GM18505 (cell line): ENCODE results near the gene EPHB4.
"Not testable (repeated sequence)": the region's sequence is repeated elsewhere in the genome, so short reads cannot be mapped to it uniquely, and the experiment has no call there.

Source experiments
- ATAC-seq: cut with Tn5 transposase; IDR thresholded peaks from one replicate; pipeline ENCODE4 v1.9.1; 2021; ENCODE audit not compliant: unreplicated experiment
- POLR2A ChIP-seq: IDR thresholded peaks from 4 replicates; pipeline ENCODE4 v1.6.1; 2011; ENCODE audit warnings: borderline replicate concordance; ENCODE audit not compliant: insufficient read depth, insufficient read length; ENCODE audit errors: extremely low read depth

The EPHB4 gene

DNA sequence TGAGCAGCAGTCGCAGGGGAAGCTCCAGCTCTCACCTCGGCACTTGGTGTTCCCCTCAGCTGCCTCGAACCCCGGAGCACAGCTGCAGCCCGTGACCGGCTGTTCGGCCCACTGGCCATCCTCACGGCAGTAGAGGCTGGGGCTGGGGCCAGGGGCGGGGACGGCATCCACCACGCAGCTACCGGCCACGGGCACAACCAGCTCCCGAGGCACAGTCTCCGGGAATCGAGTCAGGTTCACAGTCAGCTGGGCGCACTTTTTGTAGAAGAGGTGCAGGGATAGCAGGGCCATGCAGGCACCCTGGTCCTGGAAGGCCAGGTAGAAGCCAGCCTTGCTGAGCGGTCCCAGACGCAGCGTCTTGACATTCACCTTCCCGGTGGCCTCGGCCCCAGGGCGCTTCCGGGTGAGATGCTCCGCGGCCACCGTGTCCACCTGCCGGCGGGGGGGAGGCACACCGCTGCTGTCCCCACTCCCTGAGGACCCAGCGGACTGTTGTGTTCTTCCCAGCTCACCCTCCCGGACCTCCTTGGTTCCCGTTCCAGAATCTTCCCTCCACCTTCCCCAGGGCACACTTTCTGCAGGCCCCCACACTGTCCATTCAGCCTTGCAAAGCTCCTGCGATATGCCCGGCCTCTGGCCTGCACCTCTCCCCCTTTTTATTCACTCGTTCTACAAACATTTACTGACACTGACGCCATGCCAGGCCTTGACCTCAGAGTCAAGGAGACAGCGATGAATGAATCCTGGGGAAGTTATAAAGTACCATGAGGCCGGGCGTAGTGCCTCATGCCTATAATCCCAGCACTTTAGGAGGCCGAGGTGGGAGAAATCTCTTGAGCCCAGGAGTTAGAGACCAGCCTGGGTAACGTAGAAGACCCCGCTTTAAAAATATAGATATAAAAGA is 4.8 kb downstream of the EPHB4 start:
- no peak for ATAC-seq
- no peak for TF ChIP-seq POLR2A

DNA sequence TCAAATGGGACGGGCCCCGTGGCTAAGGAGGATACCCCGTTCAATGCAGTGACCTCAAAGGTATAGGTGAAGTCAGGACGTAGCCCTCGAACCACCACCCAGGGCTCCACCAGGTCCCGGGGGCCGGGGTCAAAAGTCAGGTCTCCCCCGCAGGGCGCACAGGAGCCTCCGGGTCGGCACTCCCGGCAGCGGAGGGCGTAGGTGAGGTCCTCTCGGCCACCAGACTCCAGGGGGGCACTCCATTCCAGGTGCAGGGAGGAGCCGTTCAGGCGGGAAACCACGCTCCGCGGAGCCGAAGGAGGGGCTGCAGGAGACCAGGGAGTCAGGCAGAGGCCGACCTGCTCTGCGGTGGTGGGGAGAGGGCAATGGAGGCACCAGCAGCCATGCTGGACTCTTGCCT is 7.7 kb downstream of the EPHB4 start:
- TF ChIP-seq POLR2A: no peak
- no peak for ATAC-seq

DNA sequence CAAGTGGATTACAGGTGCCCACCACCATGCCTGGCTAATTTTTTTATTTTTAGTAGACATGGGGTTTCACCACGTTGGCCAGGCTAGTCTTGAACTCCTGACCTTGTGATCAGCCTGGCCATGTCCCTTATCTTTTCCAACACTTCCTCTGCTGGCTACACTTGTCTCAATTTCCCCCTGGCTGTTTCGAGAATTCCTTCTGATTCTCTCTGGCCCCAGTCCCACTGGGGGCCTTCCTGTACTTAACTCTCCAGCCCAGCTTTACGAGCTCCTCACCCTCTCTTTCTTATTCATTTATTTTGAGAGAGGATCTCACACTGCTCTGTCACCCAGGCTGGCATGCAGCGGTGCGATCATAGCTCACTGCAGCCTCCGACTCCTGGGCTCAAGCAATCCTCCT is 8.5 kb downstream of the EPHB4 start:
- no peak for ATAC-seq
- no peak for TF ChIP-seq POLR2A

DNA sequence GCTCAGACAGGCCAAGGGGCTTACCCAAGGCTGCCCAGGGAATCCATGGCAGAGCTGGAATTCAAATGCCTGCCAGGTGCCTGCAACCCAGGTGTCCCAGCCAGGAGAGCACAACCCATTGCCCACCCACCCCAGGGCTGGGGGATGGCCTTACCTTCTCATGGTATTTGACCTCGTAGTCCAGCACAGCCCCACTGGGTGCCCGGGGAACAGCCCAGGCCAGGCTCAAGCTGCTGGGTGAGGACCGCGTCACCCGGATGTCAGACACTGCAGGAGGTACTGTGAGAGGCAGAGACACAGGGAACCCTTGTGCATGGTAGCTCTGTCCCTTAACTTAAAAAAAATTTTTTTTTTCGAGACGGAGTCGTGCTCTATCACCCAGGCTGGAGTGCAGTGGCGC is 9.0 kb downstream of the EPHB4 start:
- no peak for TF ChIP-seq POLR2A
- ATAC-seq: no peak

DNA sequence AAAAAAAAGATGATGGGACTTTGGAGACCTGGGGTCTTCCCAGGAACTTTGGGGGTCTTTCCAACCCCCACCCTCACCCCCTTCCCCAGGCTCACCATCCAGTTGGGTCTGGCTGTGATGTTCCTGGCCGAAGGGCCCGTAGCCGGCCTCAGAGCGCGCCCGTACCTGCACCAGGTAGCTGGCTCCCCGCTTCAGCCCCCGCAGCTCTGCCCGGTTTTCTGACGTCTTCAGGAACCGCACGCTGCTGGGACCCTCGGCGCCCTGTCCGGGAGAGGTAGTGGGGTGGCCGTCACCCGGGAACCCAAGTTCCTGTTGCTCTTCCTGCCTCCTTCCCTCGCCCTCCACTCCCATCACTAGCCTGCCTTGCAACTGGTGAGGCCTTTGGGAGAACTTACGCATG is 10.2 kb downstream of the EPHB4 start:
- no peak for TF ChIP-seq POLR2A
- no peak for ATAC-seq

DNA sequence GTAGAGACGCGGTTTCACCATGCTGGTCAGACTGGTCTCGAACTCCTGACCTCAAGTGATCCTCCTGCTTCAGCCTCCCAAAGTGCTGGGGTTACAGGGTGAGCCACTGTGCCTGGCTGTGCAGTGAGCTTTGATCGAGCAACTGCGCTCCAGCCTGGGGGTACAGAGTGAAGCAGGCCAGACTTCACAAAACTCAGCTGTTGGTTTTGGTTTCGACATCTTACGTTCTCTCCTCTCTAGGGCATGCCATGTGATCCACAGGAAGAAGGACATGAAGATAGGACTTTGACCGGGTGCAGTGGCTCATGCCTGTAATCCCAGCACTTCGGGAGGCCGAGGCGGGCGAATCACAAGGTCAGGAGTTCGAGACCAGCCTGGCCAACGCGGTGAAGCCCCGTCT is 10.8 kb downstream of the EPHB4 start:
- ATAC-seq: not testable (repeated sequence)

DNA sequence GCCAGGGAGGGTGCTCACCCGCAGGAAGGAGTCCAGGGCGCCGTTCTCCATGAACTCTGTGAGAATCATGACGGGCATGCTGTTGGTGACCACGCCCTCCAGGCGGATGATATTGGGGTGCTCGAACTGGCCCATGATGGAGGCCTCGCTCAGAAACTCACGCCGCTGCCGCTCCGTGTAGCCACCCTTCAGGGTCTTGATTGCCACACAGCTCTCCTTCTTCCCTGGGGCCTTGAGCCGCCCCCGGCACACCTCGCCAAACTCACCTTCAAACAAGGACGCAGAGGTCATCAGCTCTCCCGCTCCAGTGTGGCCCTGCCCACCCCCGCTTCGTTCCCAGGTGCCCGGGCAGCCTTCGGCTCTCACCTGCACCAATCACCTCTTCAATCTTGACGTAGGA is 14.6 kb downstream of the EPHB4 start:
- no peak for ATAC-seq
- no peak for TF ChIP-seq POLR2A

DNA sequence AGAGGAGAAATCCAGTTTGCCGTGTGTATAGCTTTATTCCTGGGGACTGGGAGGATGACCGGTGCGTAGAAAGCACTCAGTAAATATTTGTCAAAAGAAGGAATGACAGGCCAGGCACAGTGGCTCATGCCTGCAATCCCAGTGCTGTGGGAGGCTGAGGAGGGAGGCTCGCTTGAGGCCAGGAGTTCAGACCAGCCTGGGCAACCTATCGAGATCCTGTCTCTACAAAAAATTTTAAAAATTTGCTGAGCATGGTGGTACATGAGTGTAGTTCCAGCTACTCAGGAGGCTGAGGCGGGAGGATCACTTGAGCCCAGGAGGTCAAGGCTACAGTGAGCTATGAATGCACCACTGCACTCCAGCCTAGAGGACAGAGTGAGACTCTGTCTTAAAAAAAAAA is 15.8 kb downstream of the EPHB4 start:
- ATAC-seq: no peak
- no peak for TF ChIP-seq POLR2A

DNA sequence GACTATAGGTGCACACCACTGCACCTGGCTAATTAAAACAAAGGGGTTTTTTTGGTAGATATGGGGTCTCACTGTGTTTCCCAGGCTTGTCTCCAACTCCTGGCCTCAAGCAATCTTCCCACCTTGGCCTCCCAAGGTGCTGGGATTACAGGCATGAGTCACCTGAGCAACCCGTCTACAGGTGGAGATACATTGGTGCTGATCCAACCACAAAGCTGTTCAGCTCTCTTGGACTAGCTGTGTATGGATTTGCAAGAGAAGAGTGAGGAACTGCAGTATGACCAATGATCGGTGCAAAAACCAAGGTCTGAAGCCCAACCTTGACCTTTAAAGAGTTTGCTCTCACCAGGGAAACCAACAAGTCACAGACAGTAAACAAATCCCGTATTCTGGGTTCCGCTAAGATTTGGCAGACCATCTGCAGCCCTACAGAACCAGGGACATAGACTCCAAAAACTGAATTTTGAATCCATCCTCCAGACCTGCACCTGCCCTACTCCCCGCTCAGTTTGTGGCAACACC is 18.9 kb downstream of the EPHB4 start:
- ATAC-seq: no peak
- no peak for TF ChIP-seq POLR2A

DNA sequence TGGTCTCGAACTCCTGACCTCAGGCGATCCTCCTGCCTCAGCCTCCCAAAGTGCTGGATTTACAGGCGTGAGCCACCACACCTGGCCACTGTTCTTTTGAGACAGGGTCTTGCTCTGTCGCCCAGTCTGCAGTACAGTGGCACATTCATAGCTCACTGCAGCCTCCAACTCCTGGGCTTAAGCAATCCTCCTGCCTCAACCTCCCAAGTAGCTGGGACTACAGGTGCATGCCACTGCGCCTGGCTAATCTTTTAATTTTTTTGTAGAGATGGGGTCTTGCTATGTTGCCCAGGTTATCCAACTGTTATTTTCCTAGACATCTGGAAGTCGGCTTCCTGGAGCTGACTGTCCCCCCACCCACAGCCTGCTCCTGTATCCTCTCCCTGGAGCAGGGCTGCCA is 20.4 kb downstream of the EPHB4 start:
- not testable (repeated sequence) for ATAC-seq

DNA sequence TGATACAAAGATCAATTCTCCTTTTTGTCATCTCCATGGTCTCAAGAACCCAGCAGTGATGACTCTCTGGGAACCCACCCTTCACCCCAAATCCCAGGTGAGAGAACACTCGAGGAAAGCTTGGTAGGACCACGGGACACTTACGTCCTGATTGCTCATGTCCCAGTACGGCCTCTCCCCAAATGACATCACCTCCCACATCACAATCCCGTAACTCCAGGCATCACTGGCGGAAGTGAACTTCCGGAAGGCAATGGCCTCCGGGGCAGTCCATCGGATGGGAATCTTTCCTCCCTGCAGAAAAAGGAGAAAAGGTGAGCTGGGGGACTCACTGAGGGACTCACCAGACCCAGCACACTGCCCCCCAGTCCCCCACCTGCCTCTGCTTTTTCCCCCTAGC is 21.0 kb downstream of the EPHB4 start:
- no peak for ATAC-seq
- TF ChIP-seq POLR2A: no peak

DNA sequence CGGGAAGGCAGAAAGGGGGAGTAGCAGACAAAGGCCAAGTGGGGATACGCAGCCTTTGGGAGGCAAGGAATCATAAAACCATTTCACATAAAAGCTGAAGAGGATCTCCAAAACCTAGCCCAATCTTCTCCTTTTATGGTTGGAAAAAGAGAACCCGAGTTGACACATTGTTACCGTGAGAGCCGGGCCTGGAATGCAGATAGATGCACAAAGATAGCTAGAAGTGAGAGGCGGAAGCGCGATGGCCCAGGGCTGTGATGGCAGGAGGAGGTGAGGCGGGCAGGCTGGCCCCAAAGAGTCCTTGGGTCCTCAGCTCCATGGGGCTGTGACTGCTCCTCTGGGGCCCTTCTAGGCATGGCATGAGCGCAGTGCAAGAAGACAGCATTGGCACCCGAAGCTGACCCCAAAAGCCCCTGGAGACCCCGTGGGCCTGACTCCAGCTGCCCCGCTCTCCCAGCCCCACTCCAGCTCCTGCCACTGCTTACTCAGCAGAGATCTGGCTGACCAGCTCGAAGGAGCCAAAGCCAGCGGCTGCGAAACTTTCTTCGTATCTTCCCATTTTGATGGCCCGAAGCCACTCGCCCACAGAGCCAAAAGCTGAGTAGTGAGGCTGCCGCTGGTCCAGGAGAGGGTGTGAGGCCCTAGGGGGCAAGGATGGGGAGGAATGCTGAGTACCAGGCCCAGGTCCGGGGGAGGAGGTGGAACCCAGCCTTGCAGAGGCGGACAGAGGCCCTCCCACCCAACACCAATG is 22.5 kb downstream of the EPHB4 start:
- no peak for ATAC-seq
- no peak for TF ChIP-seq POLR2A

DNA sequence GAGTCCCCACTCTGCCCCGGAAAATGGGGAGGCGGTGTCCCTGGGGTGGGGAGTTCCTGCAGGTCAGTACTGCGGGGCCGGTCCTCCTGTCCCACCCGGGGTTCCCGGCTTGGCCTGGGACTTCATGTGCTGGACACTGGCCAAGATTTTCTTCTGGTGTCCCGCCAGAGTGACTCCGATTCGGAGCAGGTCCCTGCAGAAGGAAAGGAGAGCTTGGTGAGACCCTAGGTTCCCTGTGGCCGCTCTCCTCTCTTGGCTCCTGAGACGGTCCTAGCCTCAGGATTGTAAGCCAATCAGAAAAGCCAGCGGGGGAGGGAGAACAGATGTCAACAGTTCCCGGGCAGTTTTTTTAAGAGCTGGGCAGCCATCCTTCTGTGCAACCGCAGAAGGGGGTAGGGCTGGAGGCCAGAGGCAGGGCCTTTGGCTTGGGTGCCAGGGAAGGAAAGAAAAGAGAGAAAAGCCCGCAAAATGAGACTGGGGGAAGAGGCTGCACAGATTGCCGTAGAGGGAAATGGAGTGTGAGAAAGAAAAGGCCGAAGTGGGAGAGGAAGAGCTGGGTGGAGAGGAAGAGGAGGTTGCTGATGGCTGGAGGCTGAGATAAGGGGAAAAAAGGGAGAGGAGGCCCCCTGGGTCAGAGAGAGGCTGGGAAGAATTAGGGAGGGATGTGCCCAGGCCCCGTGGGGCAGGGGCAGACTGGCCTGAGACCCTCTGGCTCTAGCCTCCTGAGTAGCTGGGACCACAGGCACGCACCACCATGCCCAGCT is 23.7 kb downstream of the EPHB4 start:
- peak; percentile 59 for TF ChIP-seq POLR2A
- ATAC-seq: peak; percentile 77
